ENCODE measurements around the gene FANK1.

Gene FANK1

DNA sequence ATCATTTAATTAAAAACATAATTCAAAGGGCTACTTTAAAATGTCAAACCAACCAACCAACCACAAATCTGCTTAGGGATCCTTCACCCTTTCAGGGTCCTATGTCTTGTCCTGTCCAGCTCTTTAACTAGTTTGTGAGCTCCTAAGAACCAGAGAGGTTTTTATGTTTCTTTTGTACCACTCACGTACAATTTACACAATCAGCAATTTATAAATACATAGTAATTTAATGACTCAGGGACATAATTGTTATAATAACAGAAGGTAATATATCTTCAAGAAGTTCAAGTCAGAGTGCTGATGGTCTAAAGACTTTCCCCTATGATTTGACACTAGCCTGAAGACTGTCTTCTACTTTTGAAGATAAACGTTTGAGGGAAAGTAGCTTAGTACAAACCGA lies 31.2 kb upstream of the FANK1 start:
- Histone ChIP-seq H3K9me3 (ENCODE audit: control insufficient read depth, low read length) (no peaks in the 10 kb centered on the region), H3K27me3 (replicated peaks; ENCODE audit: control insufficient read depth, insufficient read depth, low read length, poor library complexity, severe bottlenecking) (no peaks in the 10 kb centered on the region), H3K4me1 (ENCODE audit: control insufficient read depth, insufficient read depth, low read length, poor library complexity, severe bottlenecking) (no peaks in the 10 kb centered on the region), H3K4me3 (ENCODE audit: insufficient read depth, low read depth, low read length, poor library complexity, severe bottlenecking) (no peak overlapping the region), H3K36me3 (ENCODE audit: control insufficient read depth, insufficient read depth, low read length) (peaks cover 9% of the 10 kb centered on the region), H3K27ac (ENCODE audit: insufficient read depth, low read length, poor library complexity, severe bottlenecking) (no peak overlapping the region)
- DNase-seq = no peak

DNA sequence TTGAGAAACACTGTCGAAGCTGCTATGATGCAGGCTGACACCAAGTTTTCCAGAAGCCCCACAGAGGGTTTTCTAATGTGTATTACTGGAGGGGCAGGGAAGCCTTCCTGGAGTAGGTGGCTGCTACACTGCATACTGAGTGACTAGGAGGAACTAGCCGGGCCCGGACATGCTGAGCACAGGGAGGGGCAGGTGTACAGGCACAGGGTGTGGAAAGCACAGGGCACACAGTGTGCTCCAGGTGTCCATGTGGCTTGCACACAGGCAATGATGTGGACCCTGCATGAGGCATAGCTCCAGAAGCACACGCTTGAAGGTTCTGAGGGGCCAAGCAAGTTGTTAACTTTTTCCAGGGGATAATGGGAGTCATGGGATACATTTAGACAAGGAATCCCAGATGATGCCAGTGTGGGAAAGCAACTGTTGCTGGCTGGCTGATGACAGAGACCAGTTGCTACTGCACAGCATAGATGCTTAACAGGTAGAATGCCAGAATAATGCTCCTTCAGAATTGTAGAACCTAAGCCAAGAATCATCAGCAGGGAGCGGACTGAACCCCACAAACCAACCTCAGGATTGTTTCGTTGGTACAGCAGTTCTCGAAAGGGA lies 29.8 kb upstream of the FANK1 start:
- no peaks in the 10 kb centered on the region for H3K4me1 ChIP-seq (ENCODE audit: control insufficient read depth, insufficient read depth, low read length, poor library complexity, severe bottlenecking)
- no peak for DNase-seq
- no peaks in the 10 kb centered on the region for H3K27me3 ChIP-seq (replicated peaks; ENCODE audit: control insufficient read depth, insufficient read depth, low read length, poor library complexity, severe bottlenecking)
- H3K36me3 ChIP-seq (ENCODE audit: control insufficient read depth, insufficient read depth, low read length) = peaks cover 9% of the 10 kb centered on the region
- no peaks in the 10 kb centered on the region for H3K9me3 ChIP-seq (ENCODE audit: control insufficient read depth, low read length)
- no peak overlapping the region for H3K4me3 ChIP-seq (ENCODE audit: insufficient read depth, low read depth, low read length, poor library complexity, severe bottlenecking)
- no peak overlapping the region for H3K27ac ChIP-seq (ENCODE audit: insufficient read depth, low read length, poor library complexity, severe bottlenecking)

DNA sequence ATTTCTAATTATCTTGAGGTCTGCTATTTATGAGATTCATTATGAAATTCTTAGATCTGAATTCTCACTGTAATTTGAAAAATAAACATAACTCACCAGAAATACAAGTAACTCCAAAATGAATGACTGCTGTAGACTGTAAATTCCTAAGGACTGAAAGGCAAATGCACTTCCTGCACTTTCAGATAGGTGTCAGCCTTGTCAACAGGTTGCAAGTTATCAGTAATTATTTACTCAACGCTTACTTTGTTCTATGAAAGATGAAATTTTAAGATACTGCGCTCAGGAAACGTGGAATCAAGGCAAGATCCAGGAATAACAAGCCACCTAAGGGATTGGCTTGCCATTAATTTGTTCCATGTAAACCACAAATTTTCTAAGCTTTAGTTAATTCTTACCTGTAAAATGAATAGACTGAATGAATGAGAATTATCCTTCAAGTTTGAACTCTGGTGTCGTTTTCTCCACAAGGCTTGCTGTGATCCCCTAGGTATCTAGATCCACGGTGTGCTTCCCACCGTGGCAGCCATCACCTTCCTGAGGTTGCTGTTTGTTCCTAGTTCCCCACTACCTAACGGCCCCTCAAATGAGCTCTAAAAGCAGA lies 27.9 kb upstream of the FANK1 start:
- Histone ChIP-seq H3K27me3 (replicated peaks; ENCODE audit: control insufficient read depth, insufficient read depth, low read length, poor library complexity, severe bottlenecking) (no peaks in the 10 kb centered on the region), H3K36me3 (ENCODE audit: control insufficient read depth, insufficient read depth, low read length) (peaks cover 9% of the 10 kb centered on the region), H3K27ac (ENCODE audit: insufficient read depth, low read length, poor library complexity, severe bottlenecking) (no peak overlapping the region), H3K4me1 (ENCODE audit: control insufficient read depth, insufficient read depth, low read length, poor library complexity, severe bottlenecking) (no peaks in the 10 kb centered on the region), H3K9me3 (ENCODE audit: control insufficient read depth, low read length) (no peaks in the 10 kb centered on the region), H3K4me3 (ENCODE audit: insufficient read depth, low read depth, low read length, poor library complexity, severe bottlenecking) (no peak overlapping the region)
- DNase-seq = no peak

DNA sequence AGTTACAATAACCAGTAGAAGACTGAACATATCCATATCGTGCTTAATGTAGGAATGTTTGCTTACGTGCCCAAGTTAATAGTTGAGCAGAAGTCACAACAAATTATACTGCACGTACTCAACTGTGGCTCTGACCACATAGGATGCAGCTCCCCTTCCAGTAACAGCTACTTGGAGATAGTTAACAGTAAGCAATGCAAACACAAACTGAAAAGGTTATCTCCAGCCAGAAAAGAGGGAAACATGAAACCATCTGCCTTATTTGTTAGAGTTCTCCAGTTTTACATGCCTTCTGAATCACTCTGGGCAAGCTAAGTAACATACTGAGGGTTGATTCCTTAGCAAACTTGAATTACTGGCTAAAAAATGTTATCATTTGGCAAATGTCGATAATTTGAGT lies 25.0 kb upstream of the FANK1 start:
- no peaks in the 10 kb centered on the region for H3K27me3 ChIP-seq (replicated peaks; ENCODE audit: control insufficient read depth, insufficient read depth, low read length, poor library complexity, severe bottlenecking)
- no peak overlapping the region for H3K4me3 ChIP-seq (ENCODE audit: insufficient read depth, low read depth, low read length, poor library complexity, severe bottlenecking)
- no peak for DNase-seq
- peaks cover 7% of the 10 kb centered on the region for H3K36me3 ChIP-seq (ENCODE audit: control insufficient read depth, insufficient read depth, low read length)
- peaks cover 4% of the 10 kb centered on the region for H3K9me3 ChIP-seq (ENCODE audit: control insufficient read depth, low read length)
- no peaks in the 10 kb centered on the region for H3K4me1 ChIP-seq (ENCODE audit: control insufficient read depth, insufficient read depth, low read length, poor library complexity, severe bottlenecking)
- H3K27ac ChIP-seq (ENCODE audit: insufficient read depth, low read length, poor library complexity, severe bottlenecking) = no peak overlapping the region

DNA sequence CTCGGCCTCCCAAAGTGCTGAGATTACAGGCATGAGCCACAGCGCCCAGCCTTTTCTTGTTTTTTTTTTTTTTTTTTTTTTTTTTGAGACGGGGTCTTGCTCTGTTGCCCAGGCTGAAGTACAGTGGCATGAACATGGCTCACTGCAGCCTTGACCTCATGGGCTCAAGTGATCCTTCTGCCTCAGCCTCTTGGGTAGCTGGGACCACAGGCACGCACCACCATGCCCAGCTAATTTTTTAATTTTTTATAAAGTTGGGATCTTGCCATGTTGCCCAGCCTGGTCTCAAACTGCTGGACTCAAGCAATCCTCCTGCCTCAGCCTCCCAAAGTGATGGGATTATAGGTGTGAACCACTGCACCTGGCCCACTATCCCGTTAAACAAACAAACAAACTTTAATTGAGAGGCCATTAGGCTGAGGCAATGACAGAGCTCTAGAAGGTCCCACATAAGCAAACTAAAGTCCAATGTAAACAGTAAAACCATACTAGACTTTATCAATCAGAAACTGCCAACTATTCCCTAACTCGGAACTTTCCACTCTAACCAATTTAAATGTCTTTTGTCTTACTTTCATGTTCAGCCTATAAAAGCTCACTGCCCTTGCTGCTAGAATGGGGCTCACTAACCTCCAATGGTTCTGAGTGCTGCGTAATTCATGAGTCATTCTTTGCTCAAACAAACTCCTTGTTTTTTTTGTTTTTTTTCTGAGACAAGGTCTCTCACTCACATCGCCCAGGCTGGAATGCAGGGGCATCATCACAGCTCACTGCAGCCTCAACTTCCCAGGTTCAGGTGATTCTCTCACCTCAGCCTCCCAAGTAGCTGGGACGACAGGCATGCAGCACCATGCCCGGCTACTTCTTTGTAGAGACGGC lies 17.2 kb upstream of the FANK1 start:
- DNase-seq = no peak
- Histone ChIP-seq H3K27ac (ENCODE audit: insufficient read depth, low read length, poor library complexity, severe bottlenecking) (no peak overlapping the region), H3K27me3 (replicated peaks; ENCODE audit: control insufficient read depth, insufficient read depth, low read length, poor library complexity, severe bottlenecking) (no peaks in the 10 kb centered on the region), H3K9me3 (ENCODE audit: control insufficient read depth, low read length) (peaks cover 4% of the 10 kb centered on the region), H3K36me3 (ENCODE audit: control insufficient read depth, insufficient read depth, low read length) (no peaks in the 10 kb centered on the region), H3K4me1 (ENCODE audit: control insufficient read depth, insufficient read depth, low read length, poor library complexity, severe bottlenecking) (no peaks in the 10 kb centered on the region), H3K4me3 (ENCODE audit: insufficient read depth, low read depth, low read length, poor library complexity, severe bottlenecking) (no peak overlapping the region)

DNA sequence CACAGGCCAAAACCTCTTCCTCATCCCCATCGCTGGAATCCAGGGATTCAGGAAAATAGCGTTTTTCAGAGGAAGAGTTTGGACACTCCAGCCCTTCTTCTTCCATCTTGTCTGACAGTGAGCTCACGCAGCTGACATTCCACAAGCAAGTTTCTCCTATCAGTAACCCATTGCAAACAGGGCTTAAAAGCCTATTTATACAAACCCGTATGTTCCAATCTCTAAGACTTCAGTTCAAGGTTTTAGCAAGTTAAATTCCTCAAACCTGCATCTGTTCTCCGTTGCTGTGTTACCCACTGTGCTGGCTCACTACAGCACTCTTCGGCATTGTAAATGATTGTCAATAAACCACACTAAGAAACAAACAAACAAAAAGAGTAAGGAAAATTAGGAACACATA lies 15.6 kb upstream of the FANK1 start:
- DNase-seq = no peak
- no peak overlapping the region for H3K4me3 ChIP-seq (ENCODE audit: insufficient read depth, low read depth, low read length, poor library complexity, severe bottlenecking)
- no peaks in the 10 kb centered on the region for H3K27me3 ChIP-seq (replicated peaks; ENCODE audit: control insufficient read depth, insufficient read depth, low read length, poor library complexity, severe bottlenecking)
- peaks cover 4% of the 10 kb centered on the region for H3K9me3 ChIP-seq (ENCODE audit: control insufficient read depth, low read length)
- no peaks in the 10 kb centered on the region for H3K36me3 ChIP-seq (ENCODE audit: control insufficient read depth, insufficient read depth, low read length)
- no peaks in the 10 kb centered on the region for H3K4me1 ChIP-seq (ENCODE audit: control insufficient read depth, insufficient read depth, low read length, poor library complexity, severe bottlenecking)
- no peak overlapping the region for H3K27ac ChIP-seq (ENCODE audit: insufficient read depth, low read length, poor library complexity, severe bottlenecking)

DNA sequence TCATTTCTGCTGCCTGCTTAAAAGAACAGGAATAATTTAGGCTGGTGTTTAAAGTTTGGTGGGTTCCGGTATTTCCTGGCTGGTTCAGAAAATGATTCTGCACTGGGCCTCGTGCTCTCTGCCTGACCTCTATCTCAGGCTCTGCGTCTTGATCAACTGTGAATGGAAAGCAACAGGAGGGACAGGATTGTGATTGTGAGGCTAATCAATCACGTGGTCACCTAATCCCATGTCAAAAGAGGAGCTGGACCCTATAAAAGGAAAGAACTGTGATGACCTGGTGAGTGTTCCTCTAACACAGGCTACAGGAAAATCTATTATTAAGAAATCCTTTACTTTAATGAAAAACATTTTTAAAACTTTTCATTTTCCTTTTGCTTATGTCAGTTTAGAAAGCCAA lies 15.2 kb upstream of the FANK1 start, which contains the start of gene DHX32:
TSS of gene DHX32 (minus strand) at position 101 of the 400 bp plus-strand sequence. CDS start 468 bp downstream, outside the sequence.
- H3K36me3 ChIP-seq (ENCODE audit: control insufficient read depth, insufficient read depth, low read length) = no peaks in the 10 kb centered on the region
- no peak within 1 kb of the TSS for H3K4me3 ChIP-seq (ENCODE audit: insufficient read depth, low read depth, low read length, poor library complexity, severe bottlenecking)
- H3K27ac ChIP-seq (ENCODE audit: insufficient read depth, low read length, poor library complexity, severe bottlenecking) = no peak within 1 kb of the TSS
- peaks cover 2% of the 10 kb centered on the region for H3K9me3 ChIP-seq (ENCODE audit: control insufficient read depth, low read length)
- H3K27me3 ChIP-seq (replicated peaks; ENCODE audit: control insufficient read depth, insufficient read depth, low read length, poor library complexity, severe bottlenecking) = no peaks in the 10 kb centered on the region
- no peak for DNase-seq
- no peaks in the 10 kb centered on the region for H3K4me1 ChIP-seq (ENCODE audit: control insufficient read depth, insufficient read depth, low read length, poor library complexity, severe bottlenecking)

DNA sequence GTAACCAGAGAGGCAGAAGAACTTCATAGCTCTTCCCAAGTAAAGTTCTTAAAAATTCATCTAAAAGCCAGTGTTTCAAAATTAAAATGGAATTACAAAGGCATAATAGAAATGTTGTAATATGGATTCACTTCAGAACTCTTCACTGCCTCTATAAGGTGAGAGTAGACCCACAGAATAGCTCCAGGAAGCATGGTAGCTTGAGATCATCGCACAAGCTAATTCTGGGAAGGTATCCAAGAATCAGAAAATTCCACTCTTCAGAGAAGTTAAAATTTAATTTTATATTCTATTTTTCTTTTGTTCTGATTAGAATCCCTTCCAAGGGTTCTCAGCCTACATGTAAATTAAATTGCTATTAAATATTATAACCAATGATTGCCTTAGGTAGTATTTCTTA lies 13.8 kb upstream of the FANK1 start:
- H3K36me3 ChIP-seq (ENCODE audit: control insufficient read depth, insufficient read depth, low read length) = no peaks in the 10 kb centered on the region
- no peaks in the 10 kb centered on the region for H3K9me3 ChIP-seq (ENCODE audit: control insufficient read depth, low read length)
- H3K27ac ChIP-seq (ENCODE audit: insufficient read depth, low read length, poor library complexity, severe bottlenecking) = no peak overlapping the region
- DNase-seq = no peak
- H3K27me3 ChIP-seq (replicated peaks; ENCODE audit: control insufficient read depth, insufficient read depth, low read length, poor library complexity, severe bottlenecking) = no peaks in the 10 kb centered on the region
- no peak overlapping the region for H3K4me3 ChIP-seq (ENCODE audit: insufficient read depth, low read depth, low read length, poor library complexity, severe bottlenecking)
- no peaks in the 10 kb centered on the region for H3K4me1 ChIP-seq (ENCODE audit: control insufficient read depth, insufficient read depth, low read length, poor library complexity, severe bottlenecking)

DNA sequence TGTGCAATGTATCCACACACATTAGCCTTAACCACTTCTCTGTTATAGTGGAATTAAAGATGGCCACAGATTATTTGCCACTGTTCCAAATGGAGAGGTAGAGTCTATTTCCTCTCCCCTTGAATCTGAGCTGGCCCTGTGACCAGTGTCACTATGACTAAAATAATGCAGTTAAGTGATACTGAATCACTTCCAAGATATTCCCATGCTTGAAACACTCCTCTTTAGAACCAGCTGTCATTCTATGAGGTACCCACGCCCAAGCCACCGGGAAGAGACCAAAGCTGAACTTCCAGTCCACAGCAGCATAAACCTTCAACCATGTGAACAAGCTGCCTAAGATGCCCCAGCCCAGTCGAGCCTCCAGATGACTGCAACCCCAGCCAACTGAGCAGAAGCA lies 13.2 kb upstream of the FANK1 start:
- Histone ChIP-seq H3K36me3 (ENCODE audit: control insufficient read depth, insufficient read depth, low read length) (no peaks in the 10 kb centered on the region), H3K4me3 (ENCODE audit: insufficient read depth, low read depth, low read length, poor library complexity, severe bottlenecking) (no peak overlapping the region), H3K27ac (ENCODE audit: insufficient read depth, low read length, poor library complexity, severe bottlenecking) (no peak overlapping the region), H3K27me3 (replicated peaks; ENCODE audit: control insufficient read depth, insufficient read depth, low read length, poor library complexity, severe bottlenecking) (no peaks in the 10 kb centered on the region), H3K9me3 (ENCODE audit: control insufficient read depth, low read length) (no peaks in the 10 kb centered on the region), H3K4me1 (ENCODE audit: control insufficient read depth, insufficient read depth, low read length, poor library complexity, severe bottlenecking) (no peaks in the 10 kb centered on the region)
- DNase-seq = no peak

DNA sequence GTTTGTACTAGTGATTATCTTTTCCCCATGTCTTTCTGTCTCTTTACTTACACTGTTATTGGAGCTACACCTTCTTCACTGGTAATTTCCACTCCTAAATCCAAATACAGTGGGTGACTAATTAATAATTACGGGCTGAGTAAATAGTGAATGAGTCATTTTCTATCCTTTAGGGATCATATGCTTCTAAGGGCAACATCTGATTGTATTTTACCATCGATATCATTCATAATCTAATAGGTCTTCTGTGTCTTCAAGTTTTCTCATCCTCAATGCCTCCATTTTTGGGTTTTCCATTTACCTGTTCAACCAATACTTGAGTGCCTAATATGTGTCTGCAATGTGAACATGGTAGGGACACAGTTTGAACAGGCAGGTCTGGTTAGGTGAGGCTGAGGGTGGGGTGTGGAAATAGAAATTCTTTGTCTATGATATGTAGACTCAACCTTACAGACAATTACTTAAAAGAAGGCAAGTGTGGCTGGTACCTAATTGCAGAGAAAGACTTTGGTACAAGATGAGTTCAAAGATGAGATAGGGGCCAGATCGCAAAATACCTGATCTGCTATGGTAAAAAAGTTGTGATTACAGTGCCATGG lies 9.4 kb upstream of the FANK1 start:
- Histone ChIP-seq H3K9me3 (ENCODE audit: control insufficient read depth, low read length) (no peaks in the 10 kb centered on the region), H3K4me3 (ENCODE audit: insufficient read depth, low read depth, low read length, poor library complexity, severe bottlenecking) (no peak overlapping the region), H3K4me1 (ENCODE audit: control insufficient read depth, insufficient read depth, low read length, poor library complexity, severe bottlenecking) (no peaks in the 10 kb centered on the region), H3K36me3 (ENCODE audit: control insufficient read depth, insufficient read depth, low read length) (no peaks in the 10 kb centered on the region), H3K27ac (ENCODE audit: insufficient read depth, low read length, poor library complexity, severe bottlenecking) (no peak overlapping the region), H3K27me3 (replicated peaks; ENCODE audit: control insufficient read depth, insufficient read depth, low read length, poor library complexity, severe bottlenecking) (no peaks in the 10 kb centered on the region)
- no peak for DNase-seq
